Panc1 (cell line): ENCODE results near the gene PCDHGA5. TPM values are rescaled to one million over a fixed set of nuclear protein-coding genes. Genes with fewer than 3 reads are reported as not detected.
A peak's percentile ranks its signal among the peaks of the same experiment; 100 is the strongest.
"Not testable (repeated sequence)": the region's sequence is repeated elsewhere in the genome, so short reads cannot be mapped to it uniquely, and the experiment has no call there.

Experiments
- ATAC-seq: fragments of 200-7000 bp; cut with Tn5 transposase; 2 replicates; pipeline ENCODE4 v1.9.1; 2020; ENCODE audit warnings: mild to moderate bottlenecking, moderate library complexity
- Bru-seq: library from RNA; stranded (reverse); fragments of 400-500 nt; gene quantifications from one replicate; lab custom pipeline; 2021; lab: Mats Ljungman, UMichigan
- BruChase-seq, 2 experiments: library from RNA; stranded (reverse); fragments of 400-500 nt; gene quantifications; one replicate each; lab custom pipeline; 2021; lab: Mats Ljungman, UMichigan
- BruUV-seq: library from RNA; stranded (reverse); fragments of 400-500 nt; replicated peaks from 2 replicates; lab custom pipeline; 2021; lab: Mats Ljungman, UMichigan
- CTCF ChIA-PET: fragments of 300-600 bp; sonication (Branson Sonifier 250); formaldehyde crosslinking; loops from one replicate; lab custom pipeline; 2022; ENCODE audit warnings: antibody characterized with exemption; lab: Charles Lee
- POLR2A ChIA-PET: fragments of 300-600 bp; sonication (Branson Sonifier 250); formaldehyde crosslinking; loops from one replicate; lab custom pipeline; 2022; ENCODE audit warnings: antibody characterized with exemption; lab: Charles Lee
- DNase-seq: peaks from one replicate; pipeline ENCODE4 v3.0.0-alpha.2; 2010; ENCODE audit warnings: low read depth, low spot score
- H3K27ac ChIP-seq: 2 replicates; pipeline ENCODE4 v1.5.1; 2011; ENCODE audit warnings: mild to moderate bottlenecking, low read length, inconsistent platforms
- H3K27me3 ChIP-seq: fragments of 200-500 bp; sonication (Bioruptor generic); 2 replicates; pipeline ENCODE4 v1.6.0; 2014; ENCODE audit warnings: low read length, inconsistent platforms; ENCODE audit not compliant: control insufficient read depth, insufficient read depth
- H3K36me3 ChIP-seq: fragments of 200-500 bp; sonication (Bioruptor generic); 2 replicates; pipeline ENCODE4 v1.5.1; 2014; ENCODE audit warnings: inconsistent platforms, mild to moderate bottlenecking, low read length, moderate library complexity; ENCODE audit not compliant: control insufficient read depth, insufficient read depth
- H3K4me1 ChIP-seq: 2 replicates; pipeline ENCODE4 v1.5.1; 2011; ENCODE audit warnings: inconsistent platforms, mild to moderate bottlenecking, low read length, moderate library complexity; ENCODE audit not compliant: control insufficient read depth, insufficient read depth
- H3K4me3 ChIP-seq, 2 experiments: 2 replicates each; pipeline ENCODE4 v1.5.1; 2011 to 2012; ENCODE audit warnings: low read depth in 2 of 2, low read length in 2 of 2, mild to moderate bottlenecking in 2 of 2, inconsistent platforms in 1 of 2, moderate library complexity in 1 of 2
- H3K9me3 ChIP-seq: fragments of 200-500 bp; sonication (Bioruptor generic); 2 replicates; pipeline ENCODE4 v1.5.1; 2014; ENCODE audit warnings: low read depth, mild to moderate bottlenecking, inconsistent platforms, low read length, moderate library complexity; ENCODE audit not compliant: control insufficient read depth, insufficient read depth
- POLR2AphosphoS5 ChIP-seq: IDR thresholded peaks from 2 replicates; pipeline ENCODE4 v1.6.1; 2012; ENCODE audit warnings: mild to moderate bottlenecking, low read depth, low read length, moderate library complexity
- SIN3A ChIP-seq: IDR thresholded peaks from 2 replicates; pipeline ENCODE4 v1.6.1; 2012; ENCODE audit warnings: low read depth, mild to moderate bottlenecking, low read length, moderate library complexity, borderline replicate concordance; ENCODE audit not compliant: insufficient read depth
- TCF7L2 ChIP-seq: IDR thresholded peaks from 2 replicates; pipeline ENCODE4 v1.6.1; 2011; ENCODE audit warnings: mild to moderate bottlenecking, low read depth, low read length, inconsistent platforms
- in situ Hi-C: cut with HindIII; loops from 2 replicates; pipeline ENCODE4 v1.10.0; 2016; ENCODE audit warnings: low sequenced_read_pairs, low pct_unique_long_range_greater_than_20kb
- intact Hi-C: fragments of 100-400 bp; cut with micrococcal nuclease; formaldehyde crosslinking; loops from one replicate; pipeline ENCODE4 v1.10.0; 2022; ENCODE audit not compliant: unreplicated experiment
- long read RNA-seq: library from polyadenylated mRNA; unstranded; transcript quantifications from one replicate; pipeline ENCODE4 v2.0.0, GENCODE V29; 2021; ENCODE audit not compliant: unreplicated experiment
- polyA plus RNA-seq: library from polyadenylated mRNA; unstranded; fragments of >200 nt; gene quantifications from one replicate; pipeline ENCODE4 v1.2.1, GENCODE V29; 2012; ENCODE audit warnings: missing spikeins; ENCODE audit not compliant: insufficient read length
- total RNA-seq: library from RNA; stranded (reverse); gene quantifications from one replicate; pipeline ENCODE4 v1.2.1, GENCODE V29; 2021; ENCODE audit not compliant: unreplicated experiment
- TF ChIP-seq, protein P1 (sequence below): fragments of 450-650 bp; IDR thresholded peaks from 2 replicates; pipeline ENCODE4 v1.5.1; 2017; ENCODE audit warnings: mild to moderate bottlenecking
- TF ChIP-seq, protein P2 (sequence below), 2 experiments: IDR thresholded peaks; 2 replicates each; pipeline ENCODE4 v1.6.1; 2011 to 2012; ENCODE audit warnings: low read depth in 2 of 2, control low read depth in 1 of 2, low read length in 1 of 2, mild to moderate bottlenecking in 1 of 2, moderate library complexity in 1 of 2; ENCODE audit not compliant: insufficient read depth in 1 of 2

Gene PCDHGA5
- total RNA-seq (0.67 TPM), Bru-seq, nascent RNA (percentile 40 among the genes with signal in this experiment), BruChase-seq, experiment 1, labeled RNA remaining after a 2-hour chase (percentile 53 among the genes with signal in this experiment), BruChase-seq, experiment 2, labeled RNA remaining after a 6-hour chase (percentile 53 among the genes with signal in this experiment)
- polyA plus RNA-seq = 0.38 TPM
- long read RNA-seq = 0 reads

DNA sequence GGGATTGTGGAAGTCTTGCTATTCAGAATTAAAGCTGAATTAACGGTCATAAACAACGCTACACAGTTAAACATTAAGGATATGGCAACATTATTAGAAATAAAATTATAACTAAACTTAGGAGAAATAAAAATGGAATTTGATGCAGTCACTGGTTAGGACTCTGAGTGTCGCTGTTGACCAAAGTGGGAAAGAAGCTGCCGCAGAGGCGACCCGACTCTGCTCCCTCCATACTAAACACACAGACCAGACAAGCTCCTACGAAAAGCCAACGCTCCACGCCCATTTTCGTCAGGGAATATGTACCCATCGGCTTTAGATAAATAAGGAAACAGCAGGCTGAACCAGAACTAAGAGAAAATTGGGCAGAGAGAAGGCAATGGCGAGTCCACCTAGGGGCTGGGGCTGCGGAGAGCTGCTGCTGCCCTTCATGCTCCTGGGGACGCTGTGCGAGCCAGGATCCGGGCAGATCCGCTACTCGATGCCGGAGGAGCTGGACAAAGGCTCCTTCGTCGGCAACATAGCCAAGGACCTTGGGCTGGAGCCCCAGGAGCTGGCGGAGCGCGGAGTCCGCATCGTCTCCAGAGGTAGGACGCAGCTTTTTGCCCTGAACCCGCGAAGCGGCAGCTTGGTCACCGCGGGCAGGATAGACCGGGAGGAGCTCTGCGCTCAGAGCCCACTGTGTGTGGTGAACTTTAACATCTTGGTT lies at the start of gene PCDHGA5:
Gene PCDHGA5 (plus strand): TSS at position 211 of the 709 bp plus-strand sequence. CDS start 169 bp downstream, at position 380.
- no peak for TF ChIP-seq POLR2AphosphoS5
- no peak for TF ChIP-seq SIN3A
- TF ChIP-seq, protein P1, sequence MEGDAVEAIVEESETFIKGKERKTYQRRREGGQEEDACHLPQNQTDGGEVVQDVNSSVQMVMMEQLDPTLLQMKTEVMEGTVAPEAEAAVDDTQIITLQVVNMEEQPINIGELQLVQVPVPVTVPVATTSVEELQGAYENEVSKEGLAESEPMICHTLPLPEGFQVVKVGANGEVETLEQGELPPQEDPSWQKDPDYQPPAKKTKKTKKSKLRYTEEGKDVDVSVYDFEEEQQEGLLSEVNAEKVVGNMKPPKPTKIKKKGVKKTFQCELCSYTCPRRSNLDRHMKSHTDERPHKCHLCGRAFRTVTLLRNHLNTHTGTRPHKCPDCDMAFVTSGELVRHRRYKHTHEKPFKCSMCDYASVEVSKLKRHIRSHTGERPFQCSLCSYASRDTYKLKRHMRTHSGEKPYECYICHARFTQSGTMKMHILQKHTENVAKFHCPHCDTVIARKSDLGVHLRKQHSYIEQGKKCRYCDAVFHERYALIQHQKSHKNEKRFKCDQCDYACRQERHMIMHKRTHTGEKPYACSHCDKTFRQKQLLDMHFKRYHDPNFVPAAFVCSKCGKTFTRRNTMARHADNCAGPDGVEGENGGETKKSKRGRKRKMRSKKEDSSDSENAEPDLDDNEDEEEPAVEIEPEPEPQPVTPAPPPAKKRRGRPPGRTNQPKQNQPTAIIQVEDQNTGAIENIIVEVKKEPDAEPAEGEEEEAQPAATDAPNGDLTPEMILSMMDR = no peak
- TF ChIP-seq, protein P2, sequence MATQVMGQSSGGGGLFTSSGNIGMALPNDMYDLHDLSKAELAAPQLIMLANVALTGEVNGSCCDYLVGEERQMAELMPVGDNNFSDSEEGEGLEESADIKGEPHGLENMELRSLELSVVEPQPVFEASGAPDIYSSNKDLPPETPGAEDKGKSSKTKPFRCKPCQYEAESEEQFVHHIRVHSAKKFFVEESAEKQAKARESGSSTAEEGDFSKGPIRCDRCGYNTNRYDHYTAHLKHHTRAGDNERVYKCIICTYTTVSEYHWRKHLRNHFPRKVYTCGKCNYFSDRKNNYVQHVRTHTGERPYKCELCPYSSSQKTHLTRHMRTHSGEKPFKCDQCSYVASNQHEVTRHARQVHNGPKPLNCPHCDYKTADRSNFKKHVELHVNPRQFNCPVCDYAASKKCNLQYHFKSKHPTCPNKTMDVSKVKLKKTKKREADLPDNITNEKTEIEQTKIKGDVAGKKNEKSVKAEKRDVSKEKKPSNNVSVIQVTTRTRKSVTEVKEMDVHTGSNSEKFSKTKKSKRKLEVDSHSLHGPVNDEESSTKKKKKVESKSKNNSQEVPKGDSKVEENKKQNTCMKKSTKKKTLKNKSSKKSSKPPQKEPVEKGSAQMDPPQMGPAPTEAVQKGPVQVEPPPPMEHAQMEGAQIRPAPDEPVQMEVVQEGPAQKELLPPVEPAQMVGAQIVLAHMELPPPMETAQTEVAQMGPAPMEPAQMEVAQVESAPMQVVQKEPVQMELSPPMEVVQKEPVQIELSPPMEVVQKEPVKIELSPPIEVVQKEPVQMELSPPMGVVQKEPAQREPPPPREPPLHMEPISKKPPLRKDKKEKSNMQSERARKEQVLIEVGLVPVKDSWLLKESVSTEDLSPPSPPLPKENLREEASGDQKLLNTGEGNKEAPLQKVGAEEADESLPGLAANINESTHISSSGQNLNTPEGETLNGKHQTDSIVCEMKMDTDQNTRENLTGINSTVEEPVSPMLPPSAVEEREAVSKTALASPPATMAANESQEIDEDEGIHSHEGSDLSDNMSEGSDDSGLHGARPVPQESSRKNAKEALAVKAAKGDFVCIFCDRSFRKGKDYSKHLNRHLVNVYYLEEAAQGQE (IDR thresholded peaks at IDR 0.05; ENCODE audit: insufficient read depth in 1 of 2, low read depth in 2 of 2, low read length in 1 of 2) = no peak
- TF ChIP-seq TCF7L2 = no peak
- Histone ChIP-seq H3K27ac (no peak within 1 kb of the TSS), H3K27me3 (no peaks in the 10 kb centered on the region), H3K4me1 (no peaks in the 10 kb centered on the region), H3K4me3 (no peak within 1 kb of the TSS), H3K9me3 (peaks cover 13% of the 10 kb centered on the region; the same call in 1 of the 2 replicates), H3K36me3 (no peaks in the 10 kb centered on the region)
- ChIA-PET POLR2A (no interaction called here), CTCF (interaction anchor here (1.5 kb wide), 1 partner anchor 14 kb away, joined by 6 read pairs; the partner anchor contains the start of gene PCDHGB1)
- ATAC-seq (no peak), DNase-seq (no peak)
- intact Hi-C loops (loop anchor here (10.0 kb wide), 1 partner anchor 51 kb away; the partner anchor contains the start of genes PCDHGA10 and PCDHGB7), in situ Hi-C loops (no loop called here)
- no TSS peak for BruUV-seq

DNA sequence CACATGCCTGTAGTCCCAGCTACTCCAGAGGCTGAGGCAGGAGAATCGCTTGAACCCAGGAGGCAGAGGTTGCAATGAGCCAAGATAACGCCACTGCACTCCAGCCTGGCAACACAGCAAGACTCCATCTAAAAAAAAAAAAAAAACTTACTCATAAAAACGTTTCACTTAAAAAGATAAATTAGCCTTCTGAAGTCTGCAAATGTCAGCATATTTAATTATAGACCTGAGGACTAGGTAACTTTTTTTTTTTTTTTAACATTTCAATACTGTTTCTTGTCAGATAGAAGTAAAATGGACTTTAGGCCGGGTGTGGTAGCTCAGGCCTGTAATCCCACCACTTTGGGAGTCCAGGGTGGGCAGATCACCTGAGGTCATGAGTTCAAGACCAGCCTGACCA lies 47.0 kb upstream of the PCDHGA5 start:
- ATAC-seq, H3K4me3 ChIP-seq, H3K27me3 ChIP-seq, H3K4me1 ChIP-seq, in situ Hi-C loops, CTCF ChIA-PET, BruUV-seq, H3K27ac ChIP-seq, H3K36me3 ChIP-seq, DNase-seq: not testable (repeated sequence)
- intact Hi-C loops = loop anchor here (10.0 kb wide), 1 partner anchor 52 kb away; no protein-coding TSS in a partner anchor
- H3K9me3 ChIP-seq = peaks cover 64% of the 10 kb centered on the region
- POLR2A ChIA-PET = interaction anchor here (0.6 kb wide), 2 partner anchors 57 to 1673 kb away, joined by 3 to 4 read pairs; no protein-coding TSS in a partner anchor
